ENCODE results near the gene RTN4. TPM values are rescaled to one million over a fixed set of nuclear protein-coding genes. Genes with fewer than 3 reads are reported as not detected.

RTN4 gene
- total and polyA plus RNA-seq, 2 of the 4 experiments (the other 2 are of a cell fraction) = 77.8 to 588 TPM

DNA sequence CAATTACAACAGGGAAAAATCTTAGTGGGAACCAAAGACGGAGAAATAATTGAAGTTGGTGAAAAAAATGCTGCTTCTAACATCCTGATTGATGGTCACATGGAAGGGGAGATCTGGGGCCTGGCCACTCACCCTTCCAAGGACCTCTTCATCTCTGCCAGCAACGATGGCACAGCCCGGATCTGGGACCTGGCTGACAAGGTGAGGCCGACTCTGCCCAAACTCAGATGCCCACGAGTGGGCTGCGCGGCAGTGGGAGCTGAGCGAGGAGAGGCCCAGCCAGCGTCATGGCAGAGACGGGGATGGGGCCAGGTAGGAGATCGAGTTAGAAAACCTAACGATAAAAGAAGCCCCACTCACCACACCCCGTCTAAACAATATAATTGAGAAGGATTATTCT, 87.7 kb downstream of the RTN4 start:
- H3K9me3 ChIP-seq (ENCODE audit: control insufficient read depth, insufficient read depth, low read length) = no peaks in the 10 kb centered on the region
- H3K18ac ChIP-seq (ENCODE audit: low read depth, low read length) = no peak overlapping the region
- H4K5ac ChIP-seq (ENCODE audit: low read depth, low read length) = no peak overlapping the region
- in situ Hi-C loops (cut with MboI; ENCODE audit: low sequenced_read_pairs) (no loop called here), dilution Hi-C loops (cut with HindIII; ENCODE audit: low sequenced_read_pairs, unreplicated experiment) (no loop called here), intact Hi-C loops (cut with micrococcal nuclease) (no loop called here)
- no peak overlapping the region for H3K27ac ChIP-seq (ENCODE audit: insufficient read depth, low read length)
- peaks cover 14% of the 10 kb centered on the region for H3K9me1 ChIP-seq (ENCODE audit: insufficient read depth, low read length)
- H3K4me2 ChIP-seq (ENCODE audit: low read depth, low read length) = no peak overlapping the region
- ATAC-seq (ENCODE audit: low read depth) = no peak
- H2BK20ac ChIP-seq (ENCODE audit: low read depth, low read length) = no peak overlapping the region
- ChIA-PET CTCF (interaction anchor here (0.8 kb wide), 1 partner anchor 63 kb away, joined by 4 read pairs; no protein-coding TSS in a partner anchor), POLR2A (ENCODE audit: unreplicated experiment) (no interaction called here)
- H2BK5ac ChIP-seq (ENCODE audit: low read depth, low read length, poor library complexity, severe bottlenecking) = no peak overlapping the region
- H3K9ac ChIP-seq (ENCODE audit: low read depth, low read length) = no peak overlapping the region
- H4K20me1 ChIP-seq (ENCODE audit: insufficient read depth, low read length) = peaks cover 16% of the 10 kb centered on the region; the same call in 1 of the 2 replicates
- no peak for DNase-seq
- no TSS peak for BruUV-seq (replicated peaks)
- H3K27me3 ChIP-seq (ENCODE audit: control insufficient read depth, insufficient read depth, low read length) = no peaks in the 10 kb centered on the region
- no peaks in the 10 kb centered on the region for H3K4me1 ChIP-seq (ENCODE audit: control insufficient read depth, insufficient read depth, low read length)
- H3K4ac ChIP-seq (ENCODE audit: low read depth, low read length) = no peak overlapping the region
- H4K8ac ChIP-seq (ENCODE audit: low read depth in 2 of 2, low read length in 2 of 2) = no peak overlapping the region
- no peaks in the 10 kb centered on the region; the same call in none of the 2 replicates for H3K36me3 ChIP-seq (ENCODE audit: control insufficient read depth, insufficient read depth, low read length)
- H2AK5ac ChIP-seq (ENCODE audit: low read depth, low read length) = no peak overlapping the region
- peaks cover 5 to 29% of the 10 kb centered on the region in 2 experiments for H3K79me1 ChIP-seq (ENCODE audit: low read depth in 1 of 2, low read length in 2 of 2)
- H3K4me3 ChIP-seq (ENCODE audit: insufficient read depth, low read depth, low read length) = no peak overlapping the region
- H2AFZ ChIP-seq (replicated peaks; ENCODE audit: low read length, poor library complexity) = no peak overlapping the region
- no peak overlapping the region for H2BK120ac ChIP-seq (ENCODE audit: low read depth, low read length)
- H2AK9ac ChIP-seq (replicated peaks; ENCODE audit: low read depth, low read length, poor library complexity) = no peak overlapping the region
- H3K56ac ChIP-seq (ENCODE audit: extremely low read depth, insufficient read depth, low read length) = no peak overlapping the region
- no peak overlapping the region for H3K14ac ChIP-seq (replicated peaks; ENCODE audit: low read depth, low read length)
- 100% methylated on average over 5 of the region's 13 CpGs; no CpG with 5 or more reads in 1 of the 2 experiments for WGBS, 2 experiments (ENCODE audit: extremely low coverage in 2 of 2, insufficient read length in 1 of 2)
- H3K23ac ChIP-seq (ENCODE audit: low read depth, low read length) = no peak overlapping the region
- no peak for TF ChIP-seq CHD1 (IDR thresholded peaks at IDR 0.05; ENCODE audit: low read depth, low read length)
- TF ChIP-seq NFE2L2 (IDR thresholded peaks at IDR 0.05; ENCODE audit: low read depth, low read length) = no peak
- TF ChIP-seq MXI1 (IDR thresholded peaks at IDR 0.05; ENCODE audit: borderline replicate concordance, low read depth, low read length) = no peak
- no peak for TF ChIP-seq MAFK (IDR thresholded peaks at IDR 0.05; ENCODE audit: low read depth, low read length)
- no peak for TF ChIP-seq CEBPB (IDR thresholded peaks at IDR 0.05; ENCODE audit: low read depth, low read length)
- TF ChIP-seq, protein P1, sequence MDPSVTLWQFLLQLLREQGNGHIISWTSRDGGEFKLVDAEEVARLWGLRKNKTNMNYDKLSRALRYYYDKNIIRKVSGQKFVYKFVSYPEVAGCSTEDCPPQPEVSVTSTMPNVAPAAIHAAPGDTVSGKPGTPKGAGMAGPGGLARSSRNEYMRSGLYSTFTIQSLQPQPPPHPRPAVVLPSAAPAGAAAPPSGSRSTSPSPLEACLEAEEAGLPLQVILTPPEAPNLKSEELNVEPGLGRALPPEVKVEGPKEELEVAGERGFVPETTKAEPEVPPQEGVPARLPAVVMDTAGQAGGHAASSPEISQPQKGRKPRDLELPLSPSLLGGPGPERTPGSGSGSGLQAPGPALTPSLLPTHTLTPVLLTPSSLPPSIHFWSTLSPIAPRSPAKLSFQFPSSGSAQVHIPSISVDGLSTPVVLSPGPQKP (IDR thresholded peaks at IDR 0.05; ENCODE audit: borderline replicate concordance, low read depth, low read length) = no peak
- no peak for TF ChIP-seq POLR2A (IDR thresholded peaks at IDR 0.05; ENCODE audit: low read depth, low read length)
- no peak for TF ChIP-seq CTCF (conservative IDR thresholded peaks at IDR 0.05; ENCODE audit: low read depth, low read length)
- TF ChIP-seq SMC3 (IDR thresholded peaks at IDR 0.05; ENCODE audit: low read depth, low read length) = no peak
- TF ChIP-seq RCOR1 (IDR thresholded peaks at IDR 0.05; ENCODE audit: insufficient replicate concordance, low read length) = no peak
- TF ChIP-seq RFX5 (IDR thresholded peaks at IDR 0.05; ENCODE audit: low read depth, low read length) = no peak
- TF ChIP-seq BHLHE40 (IDR thresholded peaks at IDR 0.05; ENCODE audit: low read depth, low read length) = no peak
- TF ChIP-seq MAZ (IDR thresholded peaks at IDR 0.05; ENCODE audit: borderline replicate concordance, low read depth, low read length) = no peak
- TF ChIP-seq RAD21 (IDR thresholded peaks at IDR 0.05; ENCODE audit: low read length) = no peak
- TF ChIP-seq, protein P2, sequence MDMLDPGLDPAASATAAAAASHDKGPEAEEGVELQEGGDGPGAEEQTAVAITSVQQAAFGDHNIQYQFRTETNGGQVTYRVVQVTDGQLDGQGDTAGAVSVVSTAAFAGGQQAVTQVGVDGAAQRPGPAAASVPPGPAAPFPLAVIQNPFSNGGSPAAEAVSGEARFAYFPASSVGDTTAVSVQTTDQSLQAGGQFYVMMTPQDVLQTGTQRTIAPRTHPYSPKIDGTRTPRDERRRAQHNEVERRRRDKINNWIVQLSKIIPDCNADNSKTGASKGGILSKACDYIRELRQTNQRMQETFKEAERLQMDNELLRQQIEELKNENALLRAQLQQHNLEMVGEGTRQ (IDR thresholded peaks at IDR 0.05; ENCODE audit: low read depth, low read length) = no peak
- TF ChIP-seq FOS (IDR thresholded peaks at IDR 0.05; ENCODE audit: low read depth, low read length) = no peak
- no peak overlapping the region for H2BK15ac ChIP-seq (ENCODE audit: low read depth, low read length)
- no peak overlapping the region for H4K91ac ChIP-seq (ENCODE audit: insufficient read depth, low read depth, low read length)
